CD4-positive, alpha-beta T cell treated with Interleukin-17A for 1 hour (primary cell): ENCODE results near the gene PARP14.
"Not testable (repeated sequence)": the region's sequence is repeated elsewhere in the genome, so short reads cannot be mapped to it uniquely, and the experiment has no call there.

Experiments used
- DNase-seq: peaks from one replicate; pipeline ENCODE4 v3.0.0-alpha.2; 2020

PARP14 gene, protein sequence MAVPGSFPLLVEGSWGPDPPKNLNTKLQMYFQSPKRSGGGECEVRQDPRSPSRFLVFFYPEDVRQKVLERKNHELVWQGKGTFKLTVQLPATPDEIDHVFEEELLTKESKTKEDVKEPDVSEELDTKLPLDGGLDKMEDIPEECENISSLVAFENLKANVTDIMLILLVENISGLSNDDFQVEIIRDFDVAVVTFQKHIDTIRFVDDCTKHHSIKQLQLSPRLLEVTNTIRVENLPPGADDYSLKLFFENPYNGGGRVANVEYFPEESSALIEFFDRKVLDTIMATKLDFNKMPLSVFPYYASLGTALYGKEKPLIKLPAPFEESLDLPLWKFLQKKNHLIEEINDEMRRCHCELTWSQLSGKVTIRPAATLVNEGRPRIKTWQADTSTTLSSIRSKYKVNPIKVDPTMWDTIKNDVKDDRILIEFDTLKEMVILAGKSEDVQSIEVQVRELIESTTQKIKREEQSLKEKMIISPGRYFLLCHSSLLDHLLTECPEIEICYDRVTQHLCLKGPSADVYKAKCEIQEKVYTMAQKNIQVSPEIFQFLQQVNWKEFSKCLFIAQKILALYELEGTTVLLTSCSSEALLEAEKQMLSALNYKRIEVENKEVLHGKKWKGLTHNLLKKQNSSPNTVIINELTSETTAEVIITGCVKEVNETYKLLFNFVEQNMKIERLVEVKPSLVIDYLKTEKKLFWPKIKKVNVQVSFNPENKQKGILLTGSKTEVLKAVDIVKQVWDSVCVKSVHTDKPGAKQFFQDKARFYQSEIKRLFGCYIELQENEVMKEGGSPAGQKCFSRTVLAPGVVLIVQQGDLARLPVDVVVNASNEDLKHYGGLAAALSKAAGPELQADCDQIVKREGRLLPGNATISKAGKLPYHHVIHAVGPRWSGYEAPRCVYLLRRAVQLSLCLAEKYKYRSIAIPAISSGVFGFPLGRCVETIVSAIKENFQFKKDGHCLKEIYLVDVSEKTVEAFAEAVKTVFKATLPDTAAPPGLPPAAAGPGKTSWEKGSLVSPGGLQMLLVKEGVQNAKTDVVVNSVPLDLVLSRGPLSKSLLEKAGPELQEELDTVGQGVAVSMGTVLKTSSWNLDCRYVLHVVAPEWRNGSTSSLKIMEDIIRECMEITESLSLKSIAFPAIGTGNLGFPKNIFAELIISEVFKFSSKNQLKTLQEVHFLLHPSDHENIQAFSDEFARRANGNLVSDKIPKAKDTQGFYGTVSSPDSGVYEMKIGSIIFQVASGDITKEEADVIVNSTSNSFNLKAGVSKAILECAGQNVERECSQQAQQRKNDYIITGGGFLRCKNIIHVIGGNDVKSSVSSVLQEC (N-terminal part only)

DNA sequence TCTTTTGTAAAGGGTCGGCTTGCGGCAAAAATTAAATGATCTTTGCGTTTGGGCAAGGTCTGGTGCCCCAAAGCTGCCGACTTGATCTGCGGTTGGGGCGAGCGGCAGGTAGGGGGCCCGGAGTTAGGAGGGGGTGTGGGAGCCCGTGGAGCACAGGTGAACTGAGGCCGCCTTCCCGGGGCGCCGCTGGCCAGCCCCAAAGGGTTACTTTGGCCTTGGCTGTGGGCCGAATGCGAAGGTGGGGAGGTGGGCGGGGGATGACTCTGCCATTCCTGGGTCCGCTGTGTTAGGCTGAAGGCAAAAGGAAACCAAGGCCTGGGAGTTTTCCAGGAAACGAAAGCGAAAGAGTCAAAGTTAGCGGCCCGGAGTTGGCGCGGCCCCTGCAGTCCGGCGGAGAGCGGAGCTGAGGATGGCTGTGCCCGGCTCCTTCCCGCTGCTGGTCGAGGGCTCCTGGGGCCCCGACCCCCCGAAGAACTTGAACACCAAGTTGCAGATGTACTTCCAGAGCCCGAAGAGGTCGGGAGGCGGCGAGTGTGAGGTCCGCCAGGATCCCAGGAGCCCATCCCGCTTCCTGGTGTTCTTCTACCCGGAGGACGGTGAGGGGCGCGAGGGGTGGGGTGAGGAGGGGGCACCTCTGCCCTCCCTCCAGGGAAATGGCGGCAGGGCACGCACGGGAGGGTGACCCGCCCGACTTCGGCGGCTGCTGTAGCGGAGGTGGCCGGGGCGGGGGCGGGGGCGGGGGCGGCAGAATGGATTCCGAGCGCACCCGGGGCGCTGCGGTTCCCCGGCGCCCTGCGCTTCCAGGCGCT is at the start of gene PARP14:
PARP14 (plus strand) TSS at position 365 of the 809 bp plus-strand sequence; CDS start at position 410, 45 bp downstream.
- peak; percentile 80 for DNase-seq

DNA sequence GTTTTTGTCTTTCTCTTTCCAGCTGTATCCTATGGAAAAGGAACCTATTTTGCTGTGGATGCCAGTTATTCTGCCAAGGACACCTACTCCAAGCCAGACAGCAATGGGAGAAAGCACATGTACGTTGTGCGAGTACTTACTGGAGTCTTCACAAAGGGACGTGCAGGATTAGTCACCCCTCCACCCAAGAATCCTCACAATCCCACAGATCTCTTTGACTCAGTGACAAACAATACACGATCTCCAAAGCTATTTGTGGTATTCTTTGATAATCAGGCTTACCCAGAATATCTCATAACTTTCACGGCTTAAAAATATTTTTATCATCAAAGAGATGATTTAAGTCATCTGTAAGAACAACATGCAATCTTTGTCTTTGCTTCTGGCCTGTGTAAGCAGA is 44.9 kb upstream of the PARP14 start:
- DNase-seq, result no peak

DNA sequence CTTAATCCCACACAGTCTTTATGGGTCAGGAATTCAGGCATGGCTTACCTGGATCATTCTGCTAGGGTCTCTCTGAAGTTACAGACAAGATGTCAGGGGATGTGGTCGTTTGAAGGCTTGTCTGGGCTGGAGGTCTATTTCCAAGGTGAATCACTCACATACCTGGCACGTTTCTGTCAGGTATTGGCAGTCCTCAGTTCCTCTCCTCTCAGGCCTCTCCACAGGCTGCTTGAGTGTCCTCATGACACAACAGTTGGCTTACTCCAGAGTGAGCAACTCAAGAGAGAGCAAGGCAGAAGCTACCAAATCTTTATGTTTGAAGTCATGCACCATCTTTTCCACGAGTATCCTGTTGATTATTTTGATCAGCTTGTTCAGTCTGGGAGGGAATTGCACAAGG is 43.9 kb upstream of the PARP14 start:
- no peak for DNase-seq

DNA sequence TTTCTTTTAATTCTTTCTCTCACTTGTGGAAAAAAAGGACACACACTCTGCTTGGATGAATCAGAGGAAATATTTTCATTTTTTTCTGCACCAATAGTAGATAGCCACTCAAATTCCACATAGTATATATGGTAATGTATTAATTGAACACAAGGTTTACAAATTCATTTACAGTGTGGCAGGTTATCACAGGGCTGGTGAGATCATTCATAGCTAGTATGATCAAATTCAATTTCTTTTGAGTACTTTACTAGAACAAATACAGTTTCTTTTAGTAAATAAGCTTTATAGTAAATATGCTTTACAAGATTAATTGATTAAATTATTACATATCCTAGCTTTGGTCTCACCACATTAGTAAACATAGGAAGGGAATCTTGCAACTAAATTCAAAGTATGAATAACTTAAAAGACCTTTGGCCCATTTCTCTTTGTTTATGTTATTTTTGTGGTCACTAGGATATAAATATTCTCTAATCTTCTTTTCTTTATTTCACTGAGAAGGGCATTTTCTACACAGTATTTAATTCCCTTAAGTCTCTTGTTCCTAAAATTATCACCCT is 40.1 kb upstream of the PARP14 start:
- no peak for DNase-seq

DNA sequence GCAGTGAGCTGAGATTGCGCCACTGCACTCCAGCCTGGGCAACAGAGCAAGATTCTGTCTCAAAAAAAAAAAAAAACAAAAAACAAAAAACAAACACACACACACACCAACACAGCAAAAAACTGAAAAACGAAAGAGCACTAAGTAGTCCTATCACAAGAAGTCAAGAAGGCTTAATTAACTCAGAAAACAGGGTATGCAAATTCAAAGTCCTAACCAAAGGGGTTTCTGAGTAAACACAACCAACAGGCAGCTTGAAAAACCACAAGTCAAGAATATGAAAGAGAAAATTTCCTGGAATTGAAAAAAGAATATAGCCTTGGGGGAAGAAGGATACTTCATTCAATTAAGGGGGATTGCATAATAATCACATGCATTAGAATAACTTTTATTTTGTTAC is 37.7 kb upstream of the PARP14 start:
- DNase-seq, result no peak

DNA sequence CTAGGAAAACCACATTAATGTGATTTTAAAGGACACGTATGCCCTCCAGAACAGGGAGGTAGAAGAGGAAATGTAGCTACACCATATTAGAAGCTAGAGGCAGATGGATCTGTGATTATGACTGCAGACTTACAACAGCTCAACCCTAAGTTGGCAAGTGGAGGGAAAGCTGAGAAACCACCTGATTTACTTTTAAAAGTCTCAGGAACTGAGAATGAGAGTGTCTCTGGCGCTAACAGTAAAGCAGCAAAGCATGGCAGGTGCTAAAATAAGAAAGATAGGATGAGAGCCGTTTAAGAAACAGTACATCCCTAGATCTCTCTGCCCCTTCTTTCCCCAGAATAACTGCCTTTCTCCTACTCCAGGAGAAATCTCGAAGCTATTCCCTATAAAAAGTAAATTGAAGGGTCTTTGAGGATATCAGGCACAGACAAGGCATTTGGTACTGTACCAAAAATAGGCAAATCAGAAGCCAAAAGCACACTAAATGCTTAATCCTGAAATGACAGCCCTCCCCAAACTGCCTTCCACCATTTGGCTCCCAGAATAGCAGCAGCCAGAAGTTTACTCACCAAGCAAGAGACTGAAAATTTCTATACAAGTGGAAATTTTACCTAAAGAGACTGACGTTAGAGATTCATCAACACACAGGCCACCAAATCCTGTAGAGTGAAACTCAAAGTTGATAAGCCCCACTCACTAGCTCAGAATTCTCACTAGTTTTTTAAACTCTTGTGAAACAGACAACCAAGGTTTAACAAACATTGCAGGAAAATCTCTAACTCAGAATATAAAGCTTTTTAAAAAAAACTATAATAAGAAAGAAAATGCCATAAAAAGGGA is 34.3 kb upstream of the PARP14 start:
- DNase-seq, result peak; percentile 47

DNA sequence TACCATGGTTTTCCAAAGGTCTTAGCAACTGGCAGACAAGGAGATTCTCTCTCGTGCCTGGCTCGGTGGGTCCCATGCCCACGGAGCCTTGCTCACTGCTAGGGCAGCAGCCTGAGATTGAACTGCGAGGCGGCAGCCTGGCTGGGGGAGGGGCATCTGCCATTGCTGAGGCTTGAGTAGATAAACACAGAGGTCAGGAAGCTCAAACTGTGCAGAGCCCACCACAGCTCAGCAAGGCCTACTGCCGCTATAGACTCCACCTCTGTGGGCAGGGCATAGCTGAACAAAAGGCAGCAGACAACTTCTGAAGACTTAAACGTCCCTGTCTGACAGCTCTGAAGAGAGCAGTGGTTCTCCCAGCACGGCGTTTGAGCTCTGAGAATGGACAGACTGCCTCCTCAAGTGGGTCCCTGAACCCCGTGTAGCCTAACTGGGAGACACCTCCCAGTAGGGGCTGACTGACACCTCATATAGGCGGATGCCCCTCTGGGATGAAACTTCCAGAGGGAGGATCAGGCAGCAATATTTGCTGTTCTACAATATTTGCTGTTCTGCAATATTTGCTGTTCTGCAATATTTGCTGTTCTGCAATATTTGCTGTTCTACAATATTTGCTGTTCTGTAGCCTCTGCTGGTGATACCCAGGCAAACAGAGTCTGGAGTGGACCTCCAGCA is 29.3 kb upstream of the PARP14 start:
- DNase-seq, result not testable (repeated sequence)

DNA sequence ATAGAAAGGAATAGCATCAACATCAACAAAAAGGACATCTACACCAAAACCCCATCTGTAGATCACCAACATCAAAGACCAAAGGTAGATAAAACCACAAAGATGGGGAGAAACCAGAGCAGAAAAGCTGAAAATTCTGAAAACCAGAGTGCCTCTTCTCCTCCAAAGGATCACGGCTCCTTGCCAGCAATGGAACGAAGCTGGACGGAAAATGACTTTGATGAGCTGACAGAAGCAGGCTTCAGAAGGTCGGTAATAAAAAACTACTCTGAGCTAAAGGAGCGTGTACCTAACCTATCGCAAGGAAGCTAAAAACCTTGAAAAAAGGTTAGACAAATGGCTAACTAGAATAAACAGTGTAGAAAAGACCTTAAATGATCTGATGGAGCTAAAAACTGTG is 28.7 kb upstream of the PARP14 start:
- DNase-seq, result not testable (repeated sequence)

DNA sequence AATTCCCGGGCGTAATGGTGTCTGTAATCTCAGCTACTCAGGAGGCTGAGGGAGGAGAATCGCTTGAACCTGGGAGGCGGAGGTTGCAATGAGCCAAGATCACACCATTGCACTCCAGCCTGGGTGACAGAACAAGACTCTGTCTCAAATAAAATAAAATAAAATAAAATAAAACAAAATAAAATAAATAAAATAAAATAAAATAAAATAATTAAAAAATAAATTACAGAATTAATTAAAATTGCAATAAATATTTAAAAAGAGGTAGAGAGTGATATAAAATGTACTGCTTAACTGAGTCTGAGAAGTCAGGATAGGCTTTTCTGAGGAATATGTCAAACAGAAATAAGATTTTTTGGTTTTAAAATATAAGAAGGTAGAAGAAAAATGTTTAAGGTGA is 22.3 kb upstream of the PARP14 start:
- DNase-seq, result not testable (repeated sequence)

DNA sequence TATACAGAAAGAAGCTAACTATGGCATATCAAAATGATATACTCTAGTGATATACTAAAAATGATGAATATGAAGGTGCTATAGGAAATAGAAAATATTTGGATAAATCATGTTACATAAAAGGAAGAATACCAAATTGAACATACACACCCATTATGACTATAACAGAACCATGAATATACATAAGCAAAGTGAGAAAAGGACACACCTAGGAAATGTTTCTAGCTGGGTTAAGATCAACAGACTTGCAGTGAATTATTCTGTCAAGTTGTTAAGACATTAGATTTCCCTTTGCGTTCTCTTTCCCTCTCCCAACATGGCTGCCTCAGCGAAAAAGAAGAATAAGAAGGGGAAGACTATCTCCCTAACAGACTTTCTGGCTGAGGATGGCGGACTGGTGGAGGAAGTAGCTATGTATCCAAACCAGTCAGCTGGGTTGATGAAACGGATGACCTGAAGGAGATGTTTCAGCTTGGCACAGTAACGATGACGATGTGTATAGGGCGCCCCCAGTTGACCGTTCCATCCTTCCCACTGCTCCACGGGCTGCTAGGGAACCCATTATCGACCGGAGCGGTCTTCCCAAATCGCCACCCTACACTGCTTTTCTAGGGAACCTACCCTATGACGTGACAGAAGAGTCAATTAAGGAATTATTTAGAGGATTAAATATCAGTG is 20.2 kb upstream of the PARP14 start:
- DNase-seq, result no peak

DNA sequence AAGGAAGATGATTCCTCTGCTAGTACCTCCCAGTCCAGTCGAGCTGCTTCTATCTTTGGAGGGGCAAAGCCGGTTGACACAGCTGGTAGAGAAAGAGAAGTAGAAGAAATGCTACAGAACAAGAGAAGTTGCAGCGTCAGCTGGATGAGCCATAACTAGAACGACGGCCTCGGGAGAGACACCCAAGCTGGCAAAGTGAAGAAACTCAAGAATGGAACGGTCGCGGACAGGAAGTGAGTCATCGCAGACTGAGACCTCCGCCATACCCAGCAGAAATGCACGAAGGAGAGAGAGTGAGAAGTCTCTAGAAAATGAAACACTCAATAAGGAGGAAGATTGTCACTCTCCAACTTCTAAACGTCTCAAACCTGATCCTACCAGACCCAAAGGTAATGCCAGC is 19.0 kb upstream of the PARP14 start:
- DNase-seq, result no peak

DNA sequence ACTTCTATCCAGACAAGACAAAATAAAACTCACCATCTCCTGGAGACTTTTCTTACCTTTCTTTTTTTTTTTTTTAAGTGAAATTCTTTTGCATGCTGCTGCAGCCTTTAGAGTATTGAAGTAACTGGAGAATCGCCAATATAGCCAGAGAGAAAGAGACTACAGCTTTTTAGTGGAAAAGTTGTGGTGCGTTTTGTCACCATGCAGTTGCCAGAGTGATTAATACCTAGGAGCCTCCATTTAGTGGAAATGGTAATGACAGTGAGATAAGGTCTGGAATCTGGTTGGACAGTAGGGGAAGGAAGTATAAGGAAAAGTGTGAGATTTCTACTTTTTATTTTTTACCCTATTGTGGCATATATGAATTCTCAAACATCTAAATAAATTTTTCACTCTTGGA is 18.1 kb upstream of the PARP14 start:
- no peak for DNase-seq

DNA sequence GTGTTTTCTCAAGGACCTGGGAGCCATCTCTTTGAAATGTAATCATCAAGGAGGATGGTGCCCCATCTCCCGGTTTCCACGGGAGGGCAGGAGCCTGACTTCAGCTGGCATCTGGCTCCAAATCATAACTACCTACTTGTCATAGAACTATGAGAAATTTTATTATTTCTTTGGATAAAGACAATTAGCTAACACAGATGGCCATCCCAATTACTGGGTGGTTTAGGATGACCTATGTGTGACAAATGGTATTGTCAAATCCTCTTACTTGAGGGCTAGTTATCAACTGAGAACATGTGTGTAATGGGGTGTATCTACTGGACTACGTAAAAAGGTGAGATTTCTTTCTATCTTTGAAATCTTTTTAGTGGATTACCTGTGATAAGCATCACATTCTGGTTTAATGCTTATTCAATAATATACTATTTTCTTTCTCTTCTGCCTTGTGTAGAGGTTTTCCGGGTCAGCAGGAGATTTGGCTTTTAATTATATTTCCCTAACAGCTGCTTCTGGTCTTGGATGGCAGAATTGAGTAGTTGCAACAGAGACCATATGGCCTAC is 15.3 kb upstream of the PARP14 start:
- no peak for DNase-seq

DNA sequence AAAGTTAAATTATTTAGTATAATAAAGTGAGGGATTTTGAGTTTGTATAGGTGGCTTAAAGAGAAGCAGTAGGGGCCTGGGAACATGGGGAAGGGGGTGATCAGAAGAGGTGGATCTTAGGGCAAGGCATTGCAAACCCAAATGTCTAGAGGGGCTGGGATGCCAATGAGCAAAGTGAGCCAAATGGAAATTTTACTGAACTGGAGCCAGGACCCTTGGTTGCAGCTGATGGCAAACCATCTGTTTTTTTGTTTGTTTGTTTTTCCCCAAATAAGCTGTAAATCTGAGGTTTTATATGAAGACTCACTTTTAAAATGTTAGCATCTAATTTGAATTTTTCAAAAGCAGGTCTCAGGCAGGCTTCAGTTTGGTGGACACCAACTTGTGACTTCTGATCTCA is 14.8 kb upstream of the PARP14 start:
- no peak for DNase-seq

DNA sequence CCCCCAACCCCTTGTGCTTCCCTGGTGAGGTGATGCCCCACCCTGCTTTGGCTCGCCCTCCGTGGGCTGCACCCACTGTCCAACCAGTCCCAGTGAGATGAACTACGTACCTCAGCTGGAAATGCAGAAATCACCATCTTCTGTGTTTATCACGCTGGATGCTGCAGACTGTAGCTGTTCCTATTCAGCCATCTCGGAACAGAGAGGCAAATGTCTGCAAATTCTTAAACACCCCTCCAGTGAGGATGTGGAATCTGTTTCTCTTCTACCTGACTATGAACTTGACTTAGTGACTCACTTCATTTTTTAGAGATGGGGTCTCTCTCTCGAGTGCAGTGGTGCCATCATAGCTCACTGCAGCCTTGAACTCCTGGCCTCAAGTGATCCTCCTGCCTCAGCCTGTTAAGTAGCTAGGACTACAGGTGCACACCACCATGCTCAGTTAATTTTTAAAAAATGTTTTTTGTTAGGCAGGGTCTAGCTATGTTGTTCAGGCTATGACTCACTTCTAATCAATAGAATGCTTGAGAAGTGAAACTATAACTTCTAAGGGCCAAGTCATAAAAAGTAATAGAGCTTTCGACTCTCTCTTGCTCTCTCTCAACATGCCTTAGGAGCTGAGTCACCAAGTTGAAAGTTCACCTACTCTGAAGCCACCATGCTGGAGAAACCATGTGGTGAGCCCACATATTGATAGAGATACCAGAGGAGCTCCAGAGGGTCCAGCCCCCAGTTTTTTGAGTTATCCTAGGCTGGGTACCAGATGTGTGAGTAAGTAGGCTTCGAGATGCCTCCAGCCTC is 11.5 kb upstream of the PARP14 start:
- DNase-seq, result no peak

DNA sequence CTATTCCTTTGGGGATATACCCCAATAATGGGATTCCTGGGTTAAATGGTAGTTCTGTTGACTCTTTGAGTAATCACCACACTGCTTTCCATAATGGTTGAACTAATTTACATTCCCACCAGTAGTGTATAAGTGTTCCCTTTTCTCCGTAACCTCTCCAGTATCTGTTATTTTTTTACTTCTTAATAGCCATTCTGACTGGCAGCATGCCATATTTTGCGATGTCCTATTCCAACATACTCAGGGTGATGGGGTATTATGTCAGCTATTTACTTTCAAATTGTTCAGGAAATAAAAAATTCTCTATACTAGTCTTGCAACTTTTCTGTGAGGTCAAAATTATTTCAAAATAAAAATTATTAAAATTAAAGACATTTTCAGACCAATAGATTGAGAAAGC is 9.1 kb upstream of the PARP14 start:
- no peak for DNase-seq

DNA sequence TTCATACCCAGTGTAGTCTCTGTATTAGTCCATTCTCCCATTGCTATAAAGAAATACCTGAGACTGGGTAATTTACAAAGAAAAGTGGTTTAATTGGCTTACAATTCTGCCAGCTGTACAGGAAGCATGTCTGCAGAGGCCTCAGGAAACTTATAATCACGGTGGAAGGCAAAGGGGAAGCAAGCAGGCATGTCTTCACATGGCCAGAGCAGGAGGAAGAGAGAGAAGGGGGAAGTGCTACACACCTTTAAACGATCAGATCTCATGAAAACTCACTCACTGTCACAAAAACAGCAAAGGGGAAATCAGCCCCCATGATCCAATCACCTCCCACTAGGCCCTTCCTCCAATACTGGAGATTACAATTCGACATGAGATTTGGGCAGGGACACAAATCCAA is 6.3 kb upstream of the PARP14 start:
- DNase-seq, result no peak

DNA sequence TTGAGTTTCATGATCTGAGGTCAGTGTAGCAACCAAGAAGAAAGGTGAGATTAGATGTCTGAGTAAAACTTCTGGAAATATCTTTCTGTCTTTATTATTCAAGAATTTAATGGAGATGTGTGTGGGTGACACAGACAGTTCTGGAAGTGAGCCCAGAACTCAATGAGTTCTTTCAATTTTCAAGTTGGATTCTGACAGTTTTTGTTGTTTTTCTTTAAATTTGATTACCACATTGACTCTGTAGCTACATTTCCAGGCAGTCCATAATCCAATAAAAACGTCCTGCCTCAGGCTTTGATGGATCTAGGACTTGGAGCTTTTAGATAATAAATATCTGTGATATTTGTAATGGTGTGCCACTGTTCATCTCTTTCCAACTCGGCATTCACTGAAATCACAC is 3.9 kb upstream of the PARP14 start:
- no peak for DNase-seq

DNA sequence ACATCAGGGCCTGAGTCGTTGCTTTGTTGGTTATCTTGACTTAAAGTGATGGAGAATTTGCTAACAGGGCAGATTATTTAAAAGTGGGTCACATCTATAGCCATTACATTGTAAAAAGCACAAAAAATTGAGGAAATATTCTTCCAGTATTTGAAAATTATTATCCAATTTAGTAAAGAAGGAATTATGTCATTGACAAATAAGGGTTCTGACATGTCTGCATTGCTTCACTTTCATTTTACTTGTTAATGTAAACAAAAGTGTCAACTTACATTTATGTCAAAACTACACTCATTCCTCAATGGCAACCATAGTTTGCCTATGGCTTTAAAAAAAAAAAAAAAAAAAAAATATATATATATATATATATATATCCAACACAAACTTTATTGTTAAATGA is 3.4 kb upstream of the PARP14 start:
- DNase-seq, result no peak
